Endothelial cell of umbilical vein (primary cell): ENCODE data around the gene PLA2G6. TPM values are rescaled to one million over a fixed set of nuclear protein-coding genes. Genes with fewer than 3 reads are reported as not detected.

ENCODE experiments used
- BruUV-seq: library from RNA; stranded (reverse); fragments of 400-500 nt; replicated peaks from 2 replicates; lab custom pipeline; 2021; lab: Mats Ljungman, UMichigan
- CTCF ChIA-PET: fragments of 300-600, 350-600 bp; sonication (Branson Sonifier 250); formaldehyde crosslinking; loops from one replicate; lab custom pipeline; 2021; ENCODE audit warnings: antibody characterized with exemption, inconsistent platforms; lab: Charles Lee
- POLR2A ChIA-PET: fragments of 300-600, 350-600 bp; sonication (Branson Sonifier 250); formaldehyde crosslinking; loops from one replicate; lab custom pipeline; 2021; ENCODE audit warnings: antibody characterized with exemption, inconsistent platforms; lab: Charles Lee
- DNase-seq: peaks from one replicate; pipeline ENCODE4 v3.0.0-alpha.2; 2011; ENCODE audit warnings: low read depth, low spot score
- FAIRE-seq: peaks from 2 replicates; lab custom pipeline; 2011; peaks lifted over from hg19 to GRCh38; lab: Jason Lieb, UNC
- H2AFZ ChIP-seq: 2 replicates; pipeline ENCODE4 v1.6.0; 2012; ENCODE audit warnings: low read depth, low read length, control low read depth, inconsistent platforms
- H3K27ac ChIP-seq: 2 replicates; pipeline ENCODE4 v1.5.1; 2011; ENCODE audit warnings: low read depth, mild to moderate bottlenecking, control low read depth, low read length, moderate library complexity; ENCODE audit not compliant: insufficient read depth
- H3K27me3 ChIP-seq, 2 experiments: 2 replicates each; pipeline versions ENCODE4 v1.6.0 to v1.6.1; 2011; ENCODE audit warnings: low read length in 2 of 2, mixed read lengths in 1 of 2; ENCODE audit not compliant: control insufficient read depth in 2 of 2, insufficient read depth in 2 of 2
- H3K36me3 ChIP-seq, 2 experiments: 2 replicates in 1 of 2; 3 replicates in 1 of 2; pipeline ENCODE4 v1.5.1; 2011; ENCODE audit warnings: low read length in 2 of 2, mild to moderate bottlenecking in 1 of 2, moderate library complexity in 1 of 2; ENCODE audit not compliant: control insufficient read depth in 2 of 2, insufficient read depth in 2 of 2; ENCODE audit errors: extremely low read depth in 1 of 2
- H3K4me1 ChIP-seq: 3 replicates; pipeline ENCODE4 v1.5.1; 2011; ENCODE audit warnings: mild to moderate bottlenecking, low read length; ENCODE audit not compliant: control insufficient read depth, insufficient read depth; ENCODE audit errors: extremely low read depth
- H3K4me2 ChIP-seq: 2 replicates; pipeline ENCODE4 v1.6.1; 2011; ENCODE audit warnings: low read length, control low read depth, mixed read lengths; ENCODE audit not compliant: insufficient read depth
- H3K4me3 ChIP-seq, 3 experiments: fragments of 200-600 bp in 1 of 3; sonication (generic), shearing (Covaris generic) in 1 of 3; replicated peaks in 1 of 3; 2 replicates each; pipeline ENCODE4 v1.5.1; 2011 to 2016; ENCODE audit warnings: control low read depth in 3 of 3, low read length in 3 of 3, mild to moderate bottlenecking in 2 of 3, inconsistent platforms in 1 of 3, low read depth in 1 of 3, moderate library complexity in 1 of 3; ENCODE audit not compliant: insufficient read depth in 1 of 3
- H3K79me2 ChIP-seq: 2 replicates; pipeline ENCODE4 v1.6.0; 2012; ENCODE audit warnings: low read length, inconsistent platforms; ENCODE audit not compliant: control insufficient read depth, insufficient read depth
- H3K9ac ChIP-seq: replicated peaks from 2 replicates; pipeline ENCODE3; 2011; ENCODE audit warnings: low read length, control low read depth; ENCODE audit not compliant: insufficient read depth; ENCODE audit errors: extremely low read depth
- H3K9me1 ChIP-seq: replicated peaks from 3 replicates; pipeline ENCODE4 v1.6.0; 2011; ENCODE audit warnings: mild to moderate bottlenecking, low read length; ENCODE audit not compliant: control insufficient read depth, insufficient read depth; ENCODE audit errors: extremely low read depth
- H3K9me3 ChIP-seq: replicated peaks from 2 replicates; pipeline ENCODE4 v1.5.1; 2012; ENCODE audit warnings: low read length, inconsistent platforms; ENCODE audit not compliant: control insufficient read depth, insufficient read depth
- H4K20me1 ChIP-seq: replicated peaks from 2 replicates; pipeline ENCODE3; 2011; ENCODE audit warnings: mild to moderate bottlenecking, low read length; ENCODE audit not compliant: control insufficient read depth, insufficient read depth; ENCODE audit errors: extremely low read depth
- EZH2 ChIP-seq: IDR thresholded peaks from 2 replicates; pipeline ENCODE4 v1.6.1; 2012; ENCODE audit warnings: borderline replicate concordance, low read depth, mild to moderate bottlenecking, moderate library complexity, low read length, inconsistent platforms; ENCODE audit not compliant: severe bottlenecking
- GATA2 ChIP-seq: IDR thresholded peaks from 2 replicates; pipeline ENCODE4 v1.7.0; 2011; ENCODE audit warnings: low read depth, mild to moderate bottlenecking, moderate library complexity, mixed read lengths, low read length; ENCODE audit not compliant: insufficient read length, insufficient read depth
- JUN ChIP-seq: IDR thresholded peaks from 2 replicates; pipeline ENCODE4 v1.6.1; 2011; ENCODE audit warnings: borderline replicate concordance, low read depth; ENCODE audit not compliant: insufficient read length, insufficient read depth
- MYC ChIP-seq: IDR thresholded peaks from one replicate; pipeline ENCODE4 v1.6.1; 2011; ENCODE audit warnings: mild to moderate bottlenecking, low read depth, low read length
- POLR2A ChIP-seq: IDR thresholded peaks from 2 replicates; pipeline ENCODE4 v1.6.1; 2012; ENCODE audit warnings: low read depth, mild to moderate bottlenecking, control low read depth, low read length
- POLR2AphosphoS5 ChIP-seq: IDR thresholded peaks from 2 replicates; pipeline ENCODE4 v1.6.1; 2012; ENCODE audit warnings: low read depth, mild to moderate bottlenecking, control low read depth, low read length, moderate library complexity; ENCODE audit not compliant: insufficient read depth
- dilution Hi-C: fragments of 300-500 bp; cut with MboI; formaldehyde crosslinking; loops from one replicate; pipeline ENCODE4 v1.15.0; 2019; ENCODE audit warnings: low sequenced_read_pairs; ENCODE audit not compliant: extremely low pct_ligation_motif_present
- intact Hi-C: fragments of 100-400 bp; cut with micrococcal nuclease; formaldehyde crosslinking; loops from one replicate; pipeline ENCODE4 v1.10.0; 2022
- polyA plus RNA-seq, 4 experiments: library from polyadenylated mRNA; depleted of rRNA in 3 of 4; stranded (reverse) in 3 of 4; unstranded in 1 of 4; fragments of >200 nt; gene quantifications; 2 replicates each; pipeline versions ENCODE4 v1.2.1 to v1.2.3, GENCODE V29; 2011 to 2012; ENCODE audit warnings: missing spikeins in 1 of 4
- total RNA-seq: library from RNA; stranded (reverse); gene quantifications from 2 replicates; pipeline ENCODE4 v1.2.3, GENCODE V29; 2021

PLA2G6 gene
- total and polyA plus RNA-seq, 2 donors (not counting 3 experiments of a cell fraction or from before 2014, with no cell fraction given) = 6.6 to 10.3 TPM

- no peaks in the 10 kb centered on the region for H4K20me1 ChIP-seq
- TF ChIP-seq MYC (no peak), GATA2 (no peak), POLR2AphosphoS5 (no peak)
- no peaks in the 10 kb centered on the region for H3K27me3 ChIP-seq
- peaks cover 3% of the 10 kb centered on the region for H3K79me2 ChIP-seq
- CTCF ChIA-PET = interaction anchor here (0.7 to 5.6 kb wide), 7 partner anchors 9 to 168 kb away, joined by 3 to 44 read pairs (median 4); no protein-coding TSS in a partner anchor
- H3K9me1 ChIP-seq = no peaks in the 10 kb centered on the region
- POLR2A ChIA-PET = interaction anchor here (0.6 to 1.5 kb wide), 2 partner anchors 18 to 36 kb away, joined by 4 read pairs; partner anchors contain the start of gene MAFF
- H2AFZ ChIP-seq = no peak overlapping the region
- peak overlapping the region; percentile 98 for H3K27ac ChIP-seq
- no peak overlapping the region for H3K4me2 ChIP-seq
- intact Hi-C loops (no loop called here), dilution Hi-C loops (no loop called here)
- BruUV-seq = TSS peak; percentile 11
- no peak overlapping the region for H3K9ac ChIP-seq
- no peak for FAIRE-seq
- no peak overlapping the region for H3K4me3 ChIP-seq
- peaks cover 4 to 28% of the 10 kb centered on the region in 2 experiments for H3K36me3 ChIP-seq
- peaks cover 40% of the 10 kb centered on the region for H3K4me1 ChIP-seq
- no peaks in the 10 kb centered on the region for H3K9me3 ChIP-seq
- no peak for DNase-seq
Measured at GRCh38 chr22:38220163-38220562, 38.5 kb upstream of the PLA2G6 start.

- Histone ChIP-seq H3K4me1 (peaks cover 40% of the 10 kb centered on the region), H2AFZ (no peak overlapping the region), H3K27me3 (no peaks in the 10 kb centered on the region), H3K9me1 (no peaks in the 10 kb centered on the region), H3K4me3 (no peak overlapping the region), H3K4me2 (no peak overlapping the region), H3K36me3 (peaks cover 6 to 27% of the 10 kb centered on the region in 2 experiments), H3K9me3 (no peaks in the 10 kb centered on the region), H3K27ac (peak overlapping the region; percentile 98), H3K79me2 (peaks cover 3% of the 10 kb centered on the region), H3K9ac (peak overlapping the region; percentile 72), H4K20me1 (no peaks in the 10 kb centered on the region)
- FAIRE-seq (peak; percentile 60), DNase-seq (no peak)
- TF ChIP-seq JUN (no peak), POLR2A (no peak), EZH2 (no peak)
- CTCF ChIA-PET = interaction anchor here (0.7 to 5.6 kb wide), 9 partner anchors 10 to 167 kb away, joined by 3 to 44 read pairs (median 4); partner anchors contain the start of gene MAFF
- intact Hi-C loops = loop anchor here (5.0 kb wide), 1 partner anchor 98 kb away; the partner anchor contains the start of gene CSNK1E
- no TSS peak for BruUV-seq
- dilution Hi-C loops = no loop called here
- POLR2A ChIA-PET = interaction anchor here (1.5 kb wide), 1 partner anchor 18 kb away, joined by 4 read pairs; the partner anchor contains the start of gene MAFF
Measured at GRCh38 chr22:38219632-38220031, 38.0 kb upstream of the PLA2G6 start.
